Muscle of leg (tissue), 11 donors: Measurements from ENCODE around the gene GALM. TPM values are rescaled to one million over a fixed set of nuclear protein-coding genes. Genes with fewer than 3 reads are reported as not detected.
"Not testable (repeated sequence)": the region's sequence is repeated elsewhere in the genome, so short reads cannot be mapped to it uniquely, and the experiment has no call there.

Experiments used
- DNase-seq: peaks from one replicate; pipeline ENCODE4 v3.0.0; 2013
- H3K27ac ChIP-seq: one replicate; pipeline ENCODE4 v1.5.1; 2013; ENCODE audit warnings: mild to moderate bottlenecking, low read length, control low read depth
- H3K27me3 ChIP-seq: one replicate; pipeline ENCODE4 v1.6.1; 2013; ENCODE audit warnings: low read length; ENCODE audit not compliant: control insufficient read depth, insufficient read depth
- H3K36me3 ChIP-seq: one replicate; pipeline ENCODE4 v1.6.1; 2013; ENCODE audit warnings: low read length; ENCODE audit not compliant: control insufficient read depth, insufficient read depth
- H3K4me1 ChIP-seq: one replicate; pipeline ENCODE4 v1.6.1; 2013; ENCODE audit warnings: low read length; ENCODE audit not compliant: control insufficient read depth, insufficient read depth
- H3K4me3 ChIP-seq: one replicate; pipeline ENCODE4 v1.5.1; 2013; ENCODE audit warnings: low read length, control low read depth
- H3K9me3 ChIP-seq: replicated peaks from 2 replicates; pipeline ENCODE4 v1.6.1; 2013; ENCODE audit warnings: low read depth, low read length; ENCODE audit not compliant: control insufficient read depth
- WGBS: methylation state at CpG from one replicate; pipeline ENCODE4 v1.1.5; 2013; ENCODE audit warnings: missing lambda C conversion rate; ENCODE audit not compliant: insufficient coverage; 5-methylcytosine and 5-hydroxymethylcytosine counted together
- polyA plus RNA-seq, 8 donors: library from polyadenylated mRNA; unstranded; fragments of 120-200 nt; gene quantifications; one replicate each; pipeline versions ENCODE4 v1.2.1 to v1.2.3, GENCODE V29; 2013; ENCODE audit warnings: inconsistent platforms in 1 of 8, low replicate concordance in 1 of 8; ENCODE audit not compliant: insufficient read length in 8 of 8, insufficient read depth in 1 of 8
- total RNA-seq: library from RNA; stranded (reverse); fragments of 120-200 nt; gene quantifications from one replicate; pipeline ENCODE4 v1.2.4, GENCODE V29; 2013

GALM gene
- total and polyA plus RNA-seq, 9 donors: 9.4 to 15.0 (median 12.5) TPM

GRCh38 chr2:38755891-38756290 lies 90.0 kb downstream of the GALM start:
- not testable (repeated sequence) for DNase-seq, H3K9me3 ChIP-seq, H3K4me1 ChIP-seq, H3K27me3 ChIP-seq, H3K4me3 ChIP-seq, H3K36me3 ChIP-seq, H3K27ac ChIP-seq
- WGBS: no CpG with 5 or more reads among the region's 31 CpGs

- no peak overlapping the region for H3K27ac ChIP-seq
- DNase-seq: no peak
- H3K9me3 ChIP-seq: no peaks in the 10 kb centered on the region
- H3K4me1 ChIP-seq: no peaks in the 10 kb centered on the region
- no peaks in the 10 kb centered on the region for H3K36me3 ChIP-seq
- no peaks in the 10 kb centered on the region for H3K27me3 ChIP-seq
- no peak overlapping the region for H3K4me3 ChIP-seq
- no CpG with 5 or more reads among the region's 2 CpGs for WGBS
Measured at GRCh38 chr2:38763228-38763627, 97.3 kb downstream of the GALM start.

GRCh38 chr2:38763728-38764127 lies 97.8 kb downstream of the GALM start:
- no CpG with 5 or more reads among the region's 4 CpGs for WGBS
- no peaks in the 10 kb centered on the region for H3K36me3 ChIP-seq
- H3K4me1 ChIP-seq: no peaks in the 10 kb centered on the region

GRCh38 chr2:38765149-38765548 lies 99.2 kb downstream of the GALM start:
- Histone ChIP-seq H3K4me3 (no peak overlapping the region), H3K9me3 (no peaks in the 10 kb centered on the region), H3K27me3 (no peaks in the 10 kb centered on the region), H3K4me1 (no peaks in the 10 kb centered on the region), H3K36me3 (no peaks in the 10 kb centered on the region), H3K27ac (no peak overlapping the region)
- no peak for DNase-seq
- WGBS: no CpG with 5 or more reads among the region's 4 CpGs

More at GRCh38 chr2:38763728-38764127, 97.8 kb downstream of the GALM start:
- no peaks in the 10 kb centered on the region for H3K9me3 ChIP-seq
- no peak overlapping the region for H3K4me3 ChIP-seq
- H3K27ac ChIP-seq: no peak overlapping the region
- H3K27me3 ChIP-seq: no peaks in the 10 kb centered on the region
- DNase-seq: no peak

GRCh38 chr2:38765551-38765950 lies 99.6 kb downstream of the GALM start:
- no peak overlapping the region for H3K4me3 ChIP-seq
- H3K36me3 ChIP-seq: no peaks in the 10 kb centered on the region
- no peaks in the 10 kb centered on the region for H3K27me3 ChIP-seq
- H3K27ac ChIP-seq: no peak overlapping the region
- DNase-seq: no peak
- WGBS: 81% methylated on average over 3 of the region's 5 CpGs
- H3K4me1 ChIP-seq: no peaks in the 10 kb centered on the region
- no peaks in the 10 kb centered on the region for H3K9me3 ChIP-seq

GRCh38 chr2:38771632-38772031 lies 105.7 kb downstream of the GALM start:
- Histone ChIP-seq H3K27ac (no peak overlapping the region), H3K36me3 (no peaks in the 10 kb centered on the region), H3K4me3 (no peak overlapping the region), H3K9me3 (no peaks in the 10 kb centered on the region), H3K27me3 (peaks cover 5% of the 10 kb centered on the region), H3K4me1 (no peaks in the 10 kb centered on the region)
- WGBS: 70% methylated on average over 4 of the region's 5 CpGs
- DNase-seq: no peak

- peaks cover 3% of the 10 kb centered on the region for H3K36me3 ChIP-seq
- no peak overlapping the region for H3K27ac ChIP-seq
- peaks cover 11% of the 10 kb centered on the region for H3K27me3 ChIP-seq
- peaks cover 5% of the 10 kb centered on the region for H3K4me1 ChIP-seq
- H3K9me3 ChIP-seq: no peaks in the 10 kb centered on the region
- no peak for DNase-seq
- no peak overlapping the region for H3K4me3 ChIP-seq
- 83% methylated on average over 8 of the region's 17 CpGs for WGBS
Measured at GRCh38 chr2:38775097-38775920, 109.4 kb downstream of the GALM start.

GRCh38 chr2:38775921-38776225 lies 110.0 kb downstream of the GALM start:
- H3K27ac ChIP-seq: no peak overlapping the region
- peaks cover 9% of the 10 kb centered on the region for H3K36me3 ChIP-seq
- H3K27me3 ChIP-seq: peaks cover 11% of the 10 kb centered on the region
- H3K4me1 ChIP-seq: peaks cover 5% of the 10 kb centered on the region
- H3K9me3 ChIP-seq: no peaks in the 10 kb centered on the region
- DNase-seq: no peak
- no peak overlapping the region for H3K4me3 ChIP-seq
- 89% methylated on average over 1 of the region's 7 CpGs for WGBS

GRCh38 chr2:38776531-38776930 lies 110.6 kb downstream of the GALM start:
- peaks cover 11% of the 10 kb centered on the region for H3K27me3 ChIP-seq
- H3K4me1 ChIP-seq: peaks cover 5% of the 10 kb centered on the region
- DNase-seq: no peak
- H3K9me3 ChIP-seq: no peaks in the 10 kb centered on the region
- no peak overlapping the region for H3K4me3 ChIP-seq
- no peak overlapping the region for H3K27ac ChIP-seq
- 81% methylated on average over 9 of the region's 13 CpGs for WGBS
- H3K36me3 ChIP-seq: peaks cover 15% of the 10 kb centered on the region

- Histone ChIP-seq H3K4me3 (peak overlapping the region; percentile 76), H3K27ac (peak overlapping the region; percentile 87), H3K36me3 (peaks cover 18% of the 10 kb centered on the region), H3K27me3 (peaks cover 11% of the 10 kb centered on the region), H3K4me1 (peaks cover 5% of the 10 kb centered on the region), H3K9me3 (no peaks in the 10 kb centered on the region)
- DNase-seq: no peak
- no CpG with 5 or more reads among the region's 8 CpGs for WGBS
Measured at GRCh38 chr2:38778687-38779082, 112.8 kb downstream of the GALM start.

GRCh38 chr2:38783586-38783985 lies 117.7 kb downstream of the GALM start:
- H3K27me3 ChIP-seq: no peaks in the 10 kb centered on the region

More at GRCh38 chr2:38783586-38783985, 117.7 kb downstream of the GALM start:
- Histone ChIP-seq H3K4me3 (no peak overlapping the region), H3K4me1 (peaks cover 9% of the 10 kb centered on the region), H3K27ac (no peak overlapping the region), H3K9me3 (no peaks in the 10 kb centered on the region), H3K36me3 (peaks cover 18% of the 10 kb centered on the region)
- no peak for DNase-seq
